Measurements from ENCODE around the gene DNAH6.

Gene DNAH6

GRCh38 chr2:84556190-84556589, 39.9 kb downstream of the DNAH6 start:
- Histone ChIP-seq H3K27ac (ENCODE audit: poor library complexity, severe bottlenecking) (no peak overlapping the region), H3K27me3 (ENCODE audit: insufficient read depth, poor library complexity, severe bottlenecking) (no peaks in the 10 kb centered on the region), H3K4me3 (ENCODE audit: severe bottlenecking) (no peak overlapping the region), H3K9me3 (ENCODE audit: severe bottlenecking) (peaks cover 4% of the 10 kb centered on the region), H3K4me1 (ENCODE audit: insufficient read depth, poor library complexity, severe bottlenecking) (no peaks in the 10 kb centered on the region), H3K36me3 (ENCODE audit: low read depth) (no peaks in the 10 kb centered on the region)
- ATAC-seq (ENCODE audit: low read depth) (peak; percentile 42; the same call in 1 of the 3 replicates), DNase-seq (ENCODE audit: low spot score) (no peak)
- no peak for TF ChIP-seq CTCF (IDR thresholded peaks at IDR 0.05; ENCODE audit: poor library complexity, severe bottlenecking)

- ATAC-seq (ENCODE audit: low read depth) = no peak
- no peak for TF ChIP-seq CTCF (IDR thresholded peaks at IDR 0.05; ENCODE audit: poor library complexity, severe bottlenecking)
These were observed 43.5 kb downstream of the DNAH6 start for GRCh38 chr2:84559838-84560237.

GRCh38 chr2:84579661-84580060, 63.4 kb downstream of the DNAH6 start:
- no peak for DNase-seq (ENCODE audit: low spot score)
- ATAC-seq (ENCODE audit: low read depth) = no peak
- Histone ChIP-seq H3K27me3 (ENCODE audit: insufficient read depth, poor library complexity, severe bottlenecking) (no peaks in the 10 kb centered on the region), H3K4me3 (ENCODE audit: severe bottlenecking) (no peak overlapping the region), H3K4me1 (ENCODE audit: insufficient read depth, poor library complexity, severe bottlenecking) (no peaks in the 10 kb centered on the region), H3K36me3 (ENCODE audit: low read depth) (no peaks in the 10 kb centered on the region), H3K27ac (ENCODE audit: poor library complexity, severe bottlenecking) (no peak overlapping the region), H3K9me3 (ENCODE audit: severe bottlenecking) (no peaks in the 10 kb centered on the region)
- no peak for TF ChIP-seq CTCF (IDR thresholded peaks at IDR 0.05; ENCODE audit: poor library complexity, severe bottlenecking)

More at GRCh38 chr2:84559838-84560237, 43.5 kb downstream of the DNAH6 start:
- H3K27me3 ChIP-seq (ENCODE audit: insufficient read depth, poor library complexity, severe bottlenecking) = peaks cover 3% of the 10 kb centered on the region
- H3K36me3 ChIP-seq (ENCODE audit: low read depth) = no peaks in the 10 kb centered on the region
- H3K4me3 ChIP-seq (ENCODE audit: severe bottlenecking) = no peak overlapping the region
- no peak for DNase-seq (ENCODE audit: low spot score)
- H3K9me3 ChIP-seq (ENCODE audit: severe bottlenecking) = peaks cover 4% of the 10 kb centered on the region
- no peak overlapping the region for H3K27ac ChIP-seq (ENCODE audit: poor library complexity, severe bottlenecking)
- H3K4me1 ChIP-seq (ENCODE audit: insufficient read depth, poor library complexity, severe bottlenecking) = no peaks in the 10 kb centered on the region

GRCh38 chr2:84603911-84604310, 87.6 kb downstream of the DNAH6 start:
- no peaks in the 10 kb centered on the region for H3K4me1 ChIP-seq (ENCODE audit: insufficient read depth, poor library complexity, severe bottlenecking)
- DNase-seq (ENCODE audit: low spot score) (no peak), ATAC-seq (ENCODE audit: low read depth) (no peak)
- H3K27me3 ChIP-seq (ENCODE audit: insufficient read depth, poor library complexity, severe bottlenecking) = no peaks in the 10 kb centered on the region
- H3K9me3 ChIP-seq (ENCODE audit: severe bottlenecking) = no peaks in the 10 kb centered on the region
- H3K4me3 ChIP-seq (ENCODE audit: severe bottlenecking) = no peak overlapping the region
- H3K27ac ChIP-seq (ENCODE audit: poor library complexity, severe bottlenecking) = no peak overlapping the region
- no peak for TF ChIP-seq CTCF (IDR thresholded peaks at IDR 0.05; ENCODE audit: poor library complexity, severe bottlenecking)
- H3K36me3 ChIP-seq (ENCODE audit: low read depth) = no peaks in the 10 kb centered on the region

- no peaks in the 10 kb centered on the region for H3K9me3 ChIP-seq (ENCODE audit: severe bottlenecking)
- no peak overlapping the region for H3K4me3 ChIP-seq (ENCODE audit: severe bottlenecking)
- DNase-seq (ENCODE audit: low spot score) (no peak), ATAC-seq (ENCODE audit: low read depth) (no peak)
- TF ChIP-seq CTCF (IDR thresholded peaks at IDR 0.05; ENCODE audit: poor library complexity, severe bottlenecking) = no peak
- no peaks in the 10 kb centered on the region for H3K36me3 ChIP-seq (ENCODE audit: low read depth)
- H3K4me1 ChIP-seq (ENCODE audit: insufficient read depth, poor library complexity, severe bottlenecking) = no peaks in the 10 kb centered on the region
- no peaks in the 10 kb centered on the region for H3K27me3 ChIP-seq (ENCODE audit: insufficient read depth, poor library complexity, severe bottlenecking)
- H3K27ac ChIP-seq (ENCODE audit: poor library complexity, severe bottlenecking) = no peak overlapping the region
These were observed 96.8 kb downstream of the DNAH6 start for GRCh38 chr2:84613082-84613481.
